ENCODE data around the gene FXN.

DNA sequence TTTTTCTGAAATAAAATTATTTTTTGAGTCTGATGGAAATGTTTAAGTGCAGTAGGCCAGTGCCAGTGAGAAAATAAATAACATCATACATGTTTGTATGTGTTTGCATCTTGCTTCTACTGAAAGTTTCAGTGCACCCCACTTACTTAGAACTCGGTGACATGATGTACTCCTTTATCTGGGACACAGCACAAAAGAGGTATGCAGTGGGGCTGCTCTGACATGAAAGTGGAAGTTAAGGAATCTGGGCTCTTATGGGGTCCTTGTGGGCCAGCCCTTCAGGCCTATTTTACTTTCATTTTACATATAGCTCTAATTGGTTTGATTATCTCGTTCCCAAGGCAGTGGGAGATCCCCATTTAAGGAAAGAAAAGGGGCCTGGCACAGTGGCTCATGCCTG, 39.2 kb downstream of the FXN start:
- TF ChIP-seq, protein P1, sequence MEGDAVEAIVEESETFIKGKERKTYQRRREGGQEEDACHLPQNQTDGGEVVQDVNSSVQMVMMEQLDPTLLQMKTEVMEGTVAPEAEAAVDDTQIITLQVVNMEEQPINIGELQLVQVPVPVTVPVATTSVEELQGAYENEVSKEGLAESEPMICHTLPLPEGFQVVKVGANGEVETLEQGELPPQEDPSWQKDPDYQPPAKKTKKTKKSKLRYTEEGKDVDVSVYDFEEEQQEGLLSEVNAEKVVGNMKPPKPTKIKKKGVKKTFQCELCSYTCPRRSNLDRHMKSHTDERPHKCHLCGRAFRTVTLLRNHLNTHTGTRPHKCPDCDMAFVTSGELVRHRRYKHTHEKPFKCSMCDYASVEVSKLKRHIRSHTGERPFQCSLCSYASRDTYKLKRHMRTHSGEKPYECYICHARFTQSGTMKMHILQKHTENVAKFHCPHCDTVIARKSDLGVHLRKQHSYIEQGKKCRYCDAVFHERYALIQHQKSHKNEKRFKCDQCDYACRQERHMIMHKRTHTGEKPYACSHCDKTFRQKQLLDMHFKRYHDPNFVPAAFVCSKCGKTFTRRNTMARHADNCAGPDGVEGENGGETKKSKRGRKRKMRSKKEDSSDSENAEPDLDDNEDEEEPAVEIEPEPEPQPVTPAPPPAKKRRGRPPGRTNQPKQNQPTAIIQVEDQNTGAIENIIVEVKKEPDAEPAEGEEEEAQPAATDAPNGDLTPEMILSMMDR (IDR thresholded peaks at IDR 0.05; ENCODE audit: poor library complexity): no peak
- no peak for TF ChIP-seq EZH2 (IDR thresholded peaks at IDR 0.05; ENCODE audit: borderline replicate concordance)

All from hepatocyte (in vitro differentiated cells).